ENCODE data around the gene COLQ.

GRCh38 chr3:15452961-15453360, 68.5 kb downstream of the COLQ start:
- no peak for TF ChIP-seq CTCF (IDR thresholded peaks at IDR 0.05; ENCODE audit: borderline replicate concordance, extremely low read depth, low read length, poor library complexity, severe bottlenecking)
- no peak for TF ChIP-seq EZH2 (IDR thresholded peaks at IDR 0.05; ENCODE audit: borderline replicate concordance, low read depth, low read length, severe bottlenecking)
